Stomach (tissue), 4 donors: ENCODE measurements around the gene PRDX2.

Experiments used
- CTCF ChIP-seq, 7 experiments: fragments of 450-650 bp in 4 of 7; fragments of 200-600 bp in 3 of 7; sonication (generic) in 3 of 7; IDR thresholded peaks; one replicate each; pipeline ENCODE4 v1.5.1; 2016 to 2019; ENCODE audit warnings: antibody characterized with exemption in 7 of 7, control low read depth in 2 of 7, mild to moderate bottlenecking in 1 of 7
- EP300 ChIP-seq: sonication (generic); formaldehyde crosslinking; IDR thresholded peaks from one replicate; pipeline ENCODE4 v1.6.1; 2017; ENCODE audit warnings: antibody characterized with exemption
- POLR2A ChIP-seq, 4 donors: fragments of 450-650 bp; IDR thresholded peaks; one replicate each; pipeline ENCODE4 v1.6.1; 2016; ENCODE audit warnings: antibody characterized with exemption in 4 of 4, control low read depth in 2 of 4, mild to moderate bottlenecking in 1 of 4, moderate library complexity in 1 of 4
- POLR2AphosphoS5 ChIP-seq, 3 donors: sonication (generic); formaldehyde crosslinking; IDR thresholded peaks; one replicate each; pipeline ENCODE4 v1.6.1; 2016; ENCODE audit warnings: antibody characterized with exemption in 3 of 3

GRCh38 chr19:12792853-12793289, 8.7 kb downstream of the PRDX2 start:
- TF ChIP-seq CTCF (IDR thresholded peaks at IDR 0.05) (no peak), POLR2A (IDR thresholded peaks at IDR 0.05) (peak in 1 of 4 donors; percentile 7), POLR2AphosphoS5 (IDR thresholded peaks at IDR 0.05) (peak in 1 of 3 donors; percentile 74), EP300 (no peak)
